ENCODE data around the gene OR4M1.
"Not testable (repeated sequence)": the region's sequence is repeated elsewhere in the genome, so short reads cannot be mapped to it uniquely, and the experiment has no call there.

The OR4M1 gene, protein sequence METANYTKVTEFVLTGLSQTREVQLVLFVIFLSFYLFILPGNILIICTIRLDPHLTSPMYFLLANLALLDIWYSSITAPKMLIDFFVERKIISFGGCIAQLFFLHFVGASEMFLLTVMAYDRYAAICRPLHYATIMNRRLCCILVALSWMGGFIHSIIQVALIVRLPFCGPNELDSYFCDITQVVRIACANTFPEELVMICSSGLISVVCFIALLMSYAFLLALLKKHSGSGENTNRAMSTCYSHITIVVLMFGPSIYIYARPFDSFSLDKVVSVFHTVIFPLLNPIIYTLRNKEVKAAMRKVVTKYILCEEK

GRCh38 chr14:19773204-19773603 is at the start of gene OR4M1:
Gene OR4M1, plus strand, starts transcription at chr14:19773504. Its CDS starts 6,819 bp downstream, at chr14:19780323.
- DNase-seq, result not testable (repeated sequence)

GRCh38 chr14:19729359-19729758 is 43.9 kb upstream of the OR4M1 start:
- DNase-seq, result no peak

DNA sequence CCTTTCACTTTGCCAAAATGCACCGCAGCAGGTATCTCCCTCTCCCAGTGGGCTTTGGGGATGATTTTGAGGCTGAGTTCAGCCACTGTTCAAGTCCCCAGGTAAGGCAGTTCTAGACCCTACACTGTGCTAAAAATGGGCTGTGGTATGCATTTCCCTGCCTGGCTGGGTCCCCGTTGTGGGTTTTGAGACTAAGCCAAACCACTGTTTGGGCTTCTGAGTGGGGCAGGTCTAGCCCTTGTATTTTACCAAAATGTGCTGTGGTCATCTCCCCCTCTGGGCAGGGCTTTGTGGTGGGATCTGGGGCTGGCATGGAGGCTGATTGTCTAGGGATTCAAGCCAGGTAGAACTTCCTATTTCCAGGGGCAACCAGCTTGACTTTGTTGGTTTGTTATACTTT is 43.5 kb upstream of the OR4M1 start:
- DNase-seq, result no peak

DNA sequence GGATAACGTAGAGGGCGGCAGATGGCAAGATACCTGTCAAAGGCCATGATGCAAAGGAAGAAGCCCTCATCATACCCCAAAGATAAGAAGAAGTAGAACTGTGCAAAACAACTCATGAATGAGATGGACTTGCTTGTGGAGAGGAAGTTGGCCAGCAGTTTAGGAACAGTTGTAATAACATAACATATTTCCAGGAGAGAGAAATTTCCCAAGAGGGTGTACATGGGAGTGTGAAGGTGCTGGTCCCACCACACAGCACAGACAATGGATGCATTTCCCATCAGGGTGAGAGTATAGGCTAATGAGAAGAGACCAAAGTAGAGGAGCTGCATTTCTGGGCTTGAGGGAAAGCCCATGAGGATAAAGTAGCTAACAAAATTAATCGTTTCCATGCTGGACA is 39.4 kb upstream of the OR4M1 start:
- not testable (repeated sequence) for DNase-seq

GRCh38 chr14:19743256-19743655 is 30.0 kb upstream of the OR4M1 start, which contains the start of gene OR4Q3:
Gene OR4Q3, plus strand, starts transcription at chr14:19743571.
- no peak for DNase-seq

GRCh38 chr14:19752316-19752715 is 21.0 kb upstream of the OR4M1 start:
- not testable (repeated sequence) for DNase-seq

GRCh38 chr14:19754172-19754571 is 19.1 kb upstream of the OR4M1 start:
- DNase-seq, result no peak

- DNase-seq, result not testable (repeated sequence)
Observed at GRCh38 chr14:19771491-19771890, 1.8 kb upstream of the OR4M1 start.

- no peak for DNase-seq
Observed at GRCh38 chr14:19771895-19772430, 1.3 kb upstream of the OR4M1 start.

- DNase-seq, result not testable (repeated sequence)
Observed at GRCh38 chr14:19772454-19772853, 850 bp upstream of the OR4M1 start.

DNA sequence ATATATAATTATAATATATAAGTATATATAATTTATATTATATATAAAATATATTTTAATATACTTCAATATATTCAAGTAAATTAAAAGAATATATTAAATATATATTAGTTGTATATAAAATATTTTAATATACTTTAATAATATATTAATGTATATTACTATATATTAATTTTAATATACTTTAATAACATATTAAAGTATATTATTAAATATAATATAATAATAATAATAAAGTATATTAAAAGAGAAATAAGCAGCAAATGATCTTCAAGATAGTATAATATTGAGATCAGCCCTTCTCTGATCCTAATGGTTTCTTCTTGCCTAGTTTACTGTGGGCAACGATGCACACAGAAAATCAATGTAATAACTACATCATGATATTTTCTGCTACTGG is 2.3 kb downstream of the OR4M1 start:
- DNase-seq, result no peak

- DNase-seq, result not testable (repeated sequence)
Observed at GRCh38 chr14:19785848-19786247, 12.5 kb downstream of the OR4M1 start.

GRCh38 chr14:19787318-19787717 is 14.0 kb downstream of the OR4M1 start:
- DNase-seq, result not testable (repeated sequence)

DNA sequence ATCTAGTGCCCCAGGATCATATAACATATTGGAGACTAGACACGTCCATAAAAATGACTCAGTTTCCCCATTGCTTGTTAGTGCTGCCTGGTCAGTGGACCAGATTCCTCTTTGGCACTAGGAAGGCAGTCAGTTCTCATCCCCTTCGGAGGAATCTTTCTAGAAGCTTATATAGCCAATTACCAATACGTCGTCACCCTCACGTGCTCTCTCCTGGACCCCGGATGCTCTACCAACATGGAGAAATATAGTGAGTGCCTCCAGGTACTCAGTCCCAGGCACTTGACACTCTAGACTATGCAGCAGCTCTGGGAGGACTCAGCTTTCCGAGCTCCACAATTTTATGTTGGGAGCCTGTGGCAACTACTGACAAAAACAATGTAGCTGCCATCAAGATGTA is 14.8 kb downstream of the OR4M1 start:
- DNase-seq, result not testable (repeated sequence)

DNA sequence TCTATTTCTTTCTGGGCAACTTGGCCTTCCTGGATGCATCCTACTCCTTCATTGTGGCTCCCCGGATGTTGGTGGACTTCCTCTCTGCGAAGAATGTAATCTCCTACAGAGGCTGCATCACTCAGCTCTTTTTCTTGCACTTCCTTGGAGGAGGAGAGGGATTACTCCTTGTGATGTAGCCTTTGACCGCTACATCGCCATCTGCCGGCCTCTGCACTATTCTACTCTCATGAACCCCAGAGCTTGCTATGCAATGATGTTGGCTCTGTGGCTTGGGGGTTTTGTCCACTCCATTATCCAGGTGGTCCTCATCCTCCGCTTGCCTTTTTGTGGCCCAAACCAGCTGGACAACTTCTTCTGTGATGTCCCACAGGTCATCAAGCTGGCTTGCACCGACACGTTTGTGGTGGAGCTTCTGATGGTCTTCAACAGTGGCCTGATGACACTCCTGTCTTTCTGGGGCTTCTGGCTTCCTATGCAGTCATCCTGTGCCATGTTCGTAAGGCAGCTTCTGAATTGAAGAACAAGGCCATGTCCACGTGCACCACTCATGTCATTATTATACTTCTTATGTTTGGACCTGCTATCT is 23.3 kb downstream of the OR4M1 start:
- DNase-seq, result not testable (repeated sequence)

DNA sequence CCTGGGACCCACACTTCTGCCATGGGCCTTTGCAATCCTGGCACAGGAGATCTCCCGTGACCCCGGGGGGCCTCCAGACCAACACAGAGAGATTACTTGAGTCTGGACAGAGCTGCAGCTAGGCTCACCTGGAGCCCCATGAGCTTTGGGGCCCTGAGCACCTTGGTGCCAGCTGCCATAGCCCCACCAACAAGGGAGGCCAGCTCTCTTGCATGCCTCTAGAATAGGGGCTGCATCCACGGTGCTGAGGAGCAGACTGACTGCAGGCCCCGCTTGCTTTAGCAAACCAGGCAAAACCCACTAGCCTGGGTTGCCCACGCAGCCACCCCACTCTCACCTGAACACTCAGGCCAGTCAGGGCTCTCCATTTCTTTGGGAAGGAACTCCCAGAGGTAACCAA is 26.6 kb downstream of the OR4M1 start:
- DNase-seq, result no peak

DNA sequence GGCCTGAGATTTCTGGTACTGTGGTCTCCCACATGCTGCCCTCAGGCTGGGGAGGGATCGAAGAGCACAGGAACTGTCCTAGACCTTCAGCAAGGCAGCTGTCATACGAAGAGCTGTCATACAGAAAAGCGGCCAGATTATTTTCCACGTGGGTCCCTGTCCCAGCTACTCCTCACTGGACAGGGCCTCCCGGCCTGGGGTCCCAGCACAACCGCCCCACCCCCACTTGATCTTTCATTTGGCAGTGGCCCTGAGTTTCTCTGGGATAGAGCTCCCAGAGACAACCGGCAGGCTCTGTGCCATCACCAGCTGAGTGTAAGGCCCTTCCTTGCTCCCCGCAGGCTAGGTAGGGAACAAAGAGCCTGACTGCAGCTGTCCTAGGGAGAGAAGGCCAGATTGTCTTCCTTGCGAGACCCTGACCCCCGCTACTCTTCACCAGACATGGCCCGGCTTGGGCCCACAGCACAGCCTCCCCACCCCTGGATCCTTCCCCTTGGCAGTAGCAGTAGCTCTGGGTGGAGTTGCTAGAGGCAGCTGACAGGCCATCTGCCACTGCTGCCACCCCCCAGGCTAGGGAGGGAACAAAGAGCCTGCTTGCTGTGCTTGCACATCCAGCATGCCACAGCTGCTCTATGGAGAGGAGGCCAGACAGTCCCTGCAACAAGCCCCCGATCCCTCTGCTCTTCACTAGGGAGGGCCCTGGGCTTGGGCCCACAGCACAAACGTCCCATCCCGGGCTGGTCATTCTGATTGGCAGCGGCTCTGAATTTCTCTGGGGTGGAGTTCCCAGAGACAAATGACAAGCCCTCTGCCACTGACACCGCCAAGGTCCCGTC is 27.2 kb downstream of the OR4M1 start:
- no peak for DNase-seq

DNA sequence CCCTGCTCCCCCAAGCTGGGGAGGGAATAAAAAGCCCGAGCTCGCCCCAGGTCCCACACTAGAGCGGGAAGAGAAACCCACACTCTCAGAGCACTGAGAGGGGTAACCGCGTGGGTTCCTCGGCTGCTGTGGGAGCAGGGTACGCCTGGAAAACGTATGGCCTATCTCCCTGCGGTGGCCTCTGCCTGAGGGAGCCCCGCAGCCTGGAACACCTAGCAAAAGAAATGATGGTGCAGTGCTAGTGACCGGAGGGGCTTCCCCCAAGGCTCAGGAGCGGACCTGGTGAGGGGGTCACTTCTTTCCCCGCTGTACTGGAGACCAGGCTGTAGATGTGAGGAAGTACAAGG is 27.8 kb downstream of the OR4M1 start:
- no peak for DNase-seq

- DNase-seq, result not testable (repeated sequence)
Observed at GRCh38 chr14:19803470-19803869, 30.2 kb downstream of the OR4M1 start, which contains the start of gene OR4N2. Gene OR4N2, plus strand, starts transcription at chr14:19803770. Its CDS starts 23,679 bp downstream, at chr14:19827449.

DNA sequence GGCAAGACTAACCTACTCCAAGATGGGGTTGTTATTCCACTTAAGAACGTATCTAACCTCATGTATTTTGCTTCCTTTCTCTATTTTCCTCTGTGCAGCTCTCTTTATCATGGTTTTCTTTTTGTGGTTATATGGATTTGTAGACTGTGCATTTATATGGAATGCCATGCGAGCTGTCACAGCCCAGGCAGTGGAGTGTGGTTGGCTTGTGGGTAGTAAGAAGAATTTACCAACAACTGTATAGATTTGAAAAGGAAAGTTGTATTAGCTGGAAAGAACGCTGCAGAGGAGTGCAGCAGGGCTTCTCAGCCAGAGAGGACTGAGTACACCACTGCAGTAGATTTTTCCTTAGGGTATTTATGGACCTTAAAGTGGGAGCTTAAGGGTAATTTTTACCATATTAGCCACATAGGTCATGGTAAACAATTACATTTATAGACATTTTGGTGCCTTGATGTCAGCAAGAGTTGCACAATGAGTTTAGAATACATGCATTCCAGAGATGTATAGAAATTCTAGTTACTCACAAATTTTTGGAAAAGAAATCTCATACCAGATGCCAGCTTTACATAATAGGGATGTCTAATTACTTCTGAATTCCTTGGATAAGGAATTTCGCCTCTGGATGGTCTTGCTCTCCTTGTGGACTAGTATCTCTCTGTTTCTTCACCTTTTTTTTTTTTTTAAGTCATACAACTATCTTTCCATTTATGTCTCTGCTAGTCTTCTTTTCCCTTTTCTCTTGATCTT is 40.0 kb downstream of the OR4M1 start:
- DNase-seq, result not testable (repeated sequence)

- not testable (repeated sequence) for DNase-seq
Observed at GRCh38 chr14:19819879-19820278, 46.6 kb downstream of the OR4M1 start.

GRCh38 chr14:19821016-19821415 is 47.7 kb downstream of the OR4M1 start:
- DNase-seq, result not testable (repeated sequence)
